Stimulated activated CD8-positive, alpha-beta memory T cell treated with anti-CD3 and anti-CD28 coated beads, Interleukin-4, amount 100 ng/mL, for 24 hours (primary cell): ENCODE measurements around the gene ING5.

Experiments
- DNase-seq: peaks from one replicate; pipeline ENCODE4 v3.0.0-alpha.2; 2020; ENCODE audit warnings: low read depth

The ING5 gene

GRCh38 chr2:241760301-241760771 lies 58.5 kb downstream of the ING5 start:
- no peak for DNase-seq

DNA sequence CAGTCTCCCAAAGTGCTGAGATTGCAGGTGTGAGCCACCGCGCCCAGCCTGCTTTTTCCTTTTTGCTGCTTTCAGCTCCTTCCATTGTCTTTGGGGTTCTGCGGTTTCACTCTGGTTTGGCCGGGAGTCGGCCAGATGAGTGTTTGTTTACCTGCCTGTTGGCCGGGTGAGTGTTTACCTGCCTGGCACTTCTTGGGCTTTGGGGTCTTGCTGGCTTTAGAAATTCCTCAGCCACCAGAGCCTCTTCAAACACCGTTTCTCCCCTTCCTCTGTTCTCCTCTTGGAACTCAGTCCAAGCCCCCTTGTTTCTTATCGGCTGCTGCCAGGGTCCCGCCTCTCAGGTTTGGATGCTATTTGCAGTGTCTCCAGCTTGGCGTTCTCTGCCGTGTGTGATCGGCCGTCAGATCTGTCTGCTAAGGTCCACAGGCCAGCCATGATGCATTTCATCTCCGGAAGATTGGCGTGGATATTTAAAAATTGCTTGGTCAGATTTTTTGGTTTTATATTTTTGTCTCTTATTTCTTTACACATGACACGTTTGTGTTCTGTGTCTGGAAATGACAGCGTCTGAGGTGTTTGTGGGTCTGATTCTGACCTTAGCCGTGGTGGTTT lies 60.6 kb downstream of the ING5 start:
- no peak for DNase-seq

- DNase-seq: peak; percentile 59
Measured at GRCh38 chr2:241762933-241763369, 61.1 kb downstream of the ING5 start.

DNA sequence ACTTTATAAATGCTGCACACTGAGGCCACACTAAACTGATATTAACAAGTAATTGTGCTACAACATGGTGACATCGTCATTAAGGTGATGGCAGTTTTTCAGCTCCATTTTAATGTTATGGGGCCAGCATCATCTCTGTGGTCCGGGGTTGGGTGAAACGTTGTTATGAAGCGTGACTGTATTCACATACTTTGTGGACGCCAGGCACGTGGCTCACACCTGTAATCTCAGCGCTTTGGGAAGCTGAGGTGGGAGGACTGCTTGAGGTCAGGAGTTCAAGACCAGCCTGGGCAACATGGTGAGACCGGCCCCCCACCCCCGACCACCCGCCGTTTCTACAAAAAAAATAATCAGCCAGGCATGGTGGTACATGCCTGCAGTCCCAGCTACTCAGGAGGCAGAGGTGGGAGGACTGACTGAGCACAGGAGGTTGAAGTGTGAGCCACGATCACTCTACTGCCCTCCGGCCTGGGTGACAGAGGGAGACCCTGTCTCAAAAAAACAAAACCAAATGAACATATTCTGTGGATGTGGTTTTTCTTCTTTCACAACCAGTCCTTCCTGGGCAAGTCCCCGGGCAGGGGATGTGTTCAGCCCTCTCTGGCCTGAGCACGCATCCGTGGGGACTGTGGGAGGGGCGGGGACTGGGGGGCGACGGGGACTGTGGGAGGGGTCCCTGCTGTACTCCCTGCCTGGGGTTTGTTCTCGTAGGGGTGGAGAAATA lies 61.9 kb downstream of the ING5 start:
- no peak for DNase-seq

DNA sequence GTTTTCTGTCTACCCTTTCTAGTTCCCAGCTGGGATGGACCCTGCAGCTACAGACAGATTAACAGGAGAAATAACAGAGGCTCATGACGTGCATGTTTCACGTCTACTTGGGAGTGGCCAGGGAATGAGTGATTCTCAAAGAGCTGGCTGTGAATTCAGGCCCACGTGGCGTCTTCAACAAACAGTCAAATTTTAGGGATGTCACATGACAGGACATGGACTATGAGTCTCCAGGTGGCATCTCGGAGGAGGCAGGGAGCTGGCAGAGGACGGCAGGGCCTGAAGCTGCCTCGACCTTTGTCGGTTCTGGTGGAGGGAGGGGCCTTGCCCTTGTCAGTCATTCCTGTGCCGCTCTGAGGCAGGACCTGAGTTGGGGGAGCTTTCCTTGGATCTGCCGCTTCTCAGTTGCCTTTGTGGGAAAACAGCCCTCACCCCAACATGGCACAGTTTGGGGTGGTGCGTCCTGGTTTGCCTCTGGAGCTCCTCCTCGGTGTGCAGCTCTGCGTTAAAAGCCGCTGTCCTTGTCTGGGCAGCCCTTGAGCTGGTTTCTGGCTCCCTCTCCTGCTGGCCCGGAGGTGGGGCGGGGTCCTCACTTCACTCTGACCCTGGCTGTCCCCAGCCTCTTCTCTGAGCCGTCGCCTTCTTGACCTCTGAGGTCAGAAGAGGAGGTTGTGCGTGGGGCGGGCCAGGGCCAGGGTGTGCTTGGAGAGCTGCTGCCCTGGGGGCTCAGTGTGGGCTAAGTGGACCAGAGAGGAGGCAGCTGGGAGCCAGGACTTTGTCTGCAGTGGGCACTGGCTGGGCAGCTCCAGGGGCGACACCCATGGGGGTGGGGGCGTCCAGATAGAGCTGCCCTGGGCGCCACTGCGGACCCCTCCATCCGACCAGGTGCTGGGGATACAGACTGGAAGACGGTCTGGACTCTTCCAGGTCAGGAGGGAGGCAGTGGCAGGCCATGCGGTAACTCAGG lies 62.7 kb downstream of the ING5 start:
- no peak for DNase-seq

DNA sequence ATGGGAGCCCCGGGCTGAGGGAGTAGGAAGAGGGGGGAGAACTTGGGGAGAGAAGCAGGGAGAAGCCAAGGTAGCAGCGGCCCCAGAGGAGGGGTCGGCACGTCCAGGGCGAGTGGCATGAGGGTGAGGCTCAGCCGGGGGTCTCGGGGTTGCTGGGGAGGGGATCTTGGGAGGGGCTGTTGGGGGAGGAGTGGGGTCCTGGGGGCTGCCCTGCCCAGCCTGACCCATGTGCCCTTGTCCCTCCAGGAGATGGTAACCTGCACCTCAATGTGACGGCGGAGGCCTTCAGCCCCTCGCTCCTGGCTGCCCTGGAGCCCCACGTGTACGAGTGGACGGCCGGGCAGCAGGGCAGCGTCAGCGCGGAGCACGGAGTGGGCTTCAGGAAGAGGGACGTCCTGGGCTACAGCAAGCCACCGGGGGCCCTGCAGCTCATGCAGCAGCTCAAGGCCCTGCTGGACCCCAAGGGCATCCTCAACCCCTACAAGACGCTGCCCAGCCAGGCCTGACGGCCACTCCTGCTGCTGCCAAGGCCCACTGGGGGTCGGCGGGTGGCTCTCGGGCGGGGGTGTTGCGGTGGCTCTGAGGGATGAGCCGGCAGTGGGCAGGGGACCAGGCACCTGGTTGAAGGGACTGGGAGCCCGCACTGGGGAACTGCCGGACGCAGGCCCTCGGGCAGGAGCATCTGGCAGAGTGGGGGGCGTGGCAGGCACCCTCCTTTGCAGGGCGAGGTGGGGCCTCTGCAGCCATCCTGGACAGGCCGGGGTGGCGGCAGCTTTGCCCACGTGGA lies 65.8 kb downstream of the ING5 start:
- DNase-seq: no peak

- DNase-seq: no peak
Measured at GRCh38 chr2:241768251-241768711, 66.4 kb downstream of the ING5 start.

DNA sequence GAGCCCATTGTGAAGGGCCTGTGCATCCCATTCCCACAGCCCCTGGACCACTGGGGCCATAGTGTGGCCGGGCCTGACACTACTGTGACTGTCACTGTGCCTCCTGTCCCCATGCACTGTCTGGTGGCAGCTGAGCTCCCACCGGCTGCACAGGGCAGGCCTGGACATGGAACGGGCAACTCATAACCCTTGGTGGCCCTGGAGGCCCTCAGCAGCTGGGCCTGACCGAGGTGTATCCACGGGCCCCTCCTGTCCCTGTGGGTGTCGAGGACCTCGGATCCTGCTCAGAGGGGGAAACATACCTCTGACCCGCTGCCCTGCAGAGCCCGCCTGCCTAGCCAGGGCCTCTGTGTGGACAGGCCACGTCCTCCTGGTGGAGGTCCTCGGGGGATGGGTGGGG lies 67.0 kb downstream of the ING5 start:
- DNase-seq: no peak

- DNase-seq: no peak
Measured at GRCh38 chr2:241769819-241770184, 68.0 kb downstream of the ING5 start.

DNA sequence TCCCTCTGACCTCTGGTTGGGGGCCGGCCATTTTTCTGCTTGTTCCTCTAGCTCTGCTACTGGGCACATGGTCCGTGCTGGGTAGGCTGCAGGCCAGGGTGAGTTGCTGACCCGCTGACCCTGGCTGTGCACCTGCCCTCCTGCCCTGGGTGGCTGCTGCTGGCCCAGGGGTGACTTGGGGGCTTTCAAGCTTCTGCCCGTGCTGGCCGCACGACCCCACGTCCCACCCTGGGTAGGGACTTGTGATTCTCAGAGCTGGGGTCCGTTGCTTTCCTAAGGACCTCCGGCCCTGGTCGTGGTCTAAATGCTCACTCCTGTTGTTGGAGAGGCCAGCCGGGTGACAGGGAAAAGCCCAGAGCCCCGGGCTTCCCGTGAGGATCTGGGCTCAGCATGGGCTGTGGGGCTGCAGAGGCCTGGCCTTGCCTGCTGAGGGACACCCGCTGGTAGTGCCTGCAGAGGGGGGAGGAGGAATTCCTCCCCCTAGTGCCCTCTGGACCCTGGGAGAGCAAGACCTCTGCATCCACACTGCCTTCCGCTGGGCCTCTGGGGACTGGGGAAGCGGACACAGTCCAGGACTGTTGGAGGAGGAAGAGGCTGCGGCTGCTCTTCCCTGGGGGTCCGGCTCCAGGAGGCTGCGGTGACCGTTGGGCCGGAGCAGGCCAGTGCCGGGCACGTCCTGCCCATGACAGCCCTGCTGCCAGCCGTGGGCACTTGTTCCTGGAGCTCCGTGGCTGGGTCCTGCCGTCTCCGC lies 68.5 kb downstream of the ING5 start:
- no peak for DNase-seq

GRCh38 chr2:241770936-241771285 lies 69.1 kb downstream of the ING5 start:
- DNase-seq: no peak

DNA sequence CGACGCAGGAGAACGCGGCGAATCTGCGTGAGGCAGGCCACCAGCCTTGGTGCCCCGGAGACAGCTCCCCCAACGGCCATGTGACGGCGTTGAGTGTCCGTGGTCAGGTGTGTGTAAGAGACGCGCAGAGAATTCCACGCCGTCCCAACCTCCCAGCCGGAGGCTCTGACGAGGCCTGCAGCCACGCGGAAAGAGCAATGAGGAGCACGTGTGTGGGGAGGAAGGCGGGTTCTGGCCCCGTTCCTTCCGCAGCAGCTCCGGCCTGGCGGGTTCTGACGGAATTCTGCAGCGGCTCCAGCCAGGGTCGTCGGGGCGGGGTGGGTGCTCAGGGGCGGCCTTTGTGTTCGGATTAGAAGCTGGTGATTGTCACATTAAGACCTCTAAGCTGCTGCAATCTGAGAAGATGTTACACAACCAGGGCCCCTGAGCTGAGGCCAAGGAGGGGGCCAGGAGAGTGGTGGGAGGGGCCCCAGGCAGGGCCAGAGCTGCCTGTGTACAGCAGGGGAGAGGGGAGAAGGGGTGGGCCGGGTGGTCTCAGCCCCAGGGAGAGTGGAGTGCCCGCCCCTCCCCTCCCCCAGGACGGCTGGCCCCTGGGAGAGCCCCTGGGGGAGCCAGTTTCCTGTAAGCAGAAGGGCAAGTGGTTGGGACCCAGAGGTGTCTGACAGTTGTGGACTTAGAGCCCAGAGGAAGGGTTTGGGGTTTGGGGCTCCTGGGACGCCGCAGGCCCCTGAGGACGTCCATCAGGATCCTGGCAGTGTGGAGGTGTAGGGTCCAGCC lies 69.6 kb downstream of the ING5 start:
- DNase-seq: no peak

GRCh38 chr2:241772063-241772499 lies 70.2 kb downstream of the ING5 start:
- no peak for DNase-seq

GRCh38 chr2:241773511-241774418 lies 71.9 kb downstream of the ING5 start:
- no peak for DNase-seq

GRCh38 chr2:241774419-241775222 lies 72.8 kb downstream of the ING5 start:
- DNase-seq: no peak

DNA sequence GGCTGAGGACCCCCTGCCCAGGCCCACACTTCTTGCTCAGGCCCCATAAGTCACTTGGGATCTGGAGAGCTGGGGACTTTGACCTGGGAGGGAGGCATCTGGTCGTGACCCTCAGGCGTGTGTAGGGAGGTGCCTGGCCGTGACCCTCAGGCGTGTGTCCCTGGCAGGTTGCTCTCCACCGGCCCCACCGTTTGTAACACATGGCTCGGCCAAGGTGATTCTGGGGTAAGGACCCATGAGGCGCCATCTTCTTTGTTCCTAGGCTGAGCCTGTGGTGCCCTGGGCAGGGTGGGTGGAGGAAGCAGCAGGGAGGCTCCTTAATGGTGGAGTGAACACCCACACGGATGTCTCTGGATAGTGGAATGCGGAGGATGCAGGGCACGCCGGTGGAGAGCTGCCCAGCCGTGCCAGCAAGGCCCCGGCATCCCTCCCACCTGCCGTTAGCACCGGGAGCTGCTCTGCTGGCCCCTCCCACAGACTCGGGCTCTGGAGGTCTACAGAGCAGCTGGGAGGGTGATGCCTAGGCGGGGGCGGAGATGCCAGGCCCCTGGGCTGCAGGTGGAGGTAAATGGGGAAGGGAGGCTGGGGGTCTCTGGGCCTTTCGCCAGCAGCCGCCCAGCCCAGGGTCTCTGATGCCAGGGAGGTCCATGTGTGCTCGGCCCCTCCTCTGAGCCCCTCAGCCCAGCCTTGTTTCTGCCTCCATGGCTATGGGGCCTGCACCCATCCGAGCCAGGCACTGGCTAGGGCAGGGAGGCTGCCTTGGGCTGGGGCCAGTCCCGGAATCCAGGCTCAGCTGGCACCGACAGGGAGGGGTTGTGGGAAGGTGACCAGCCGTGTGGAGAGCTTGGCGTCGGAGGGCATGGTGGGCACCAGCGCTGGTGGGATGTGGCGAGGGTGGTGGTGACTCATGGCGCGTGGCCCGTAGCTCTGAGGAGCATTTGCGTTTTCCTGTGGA lies 73.7 kb downstream of the ING5 start:
- DNase-seq: no peak
